Type B pancreatic cell (in vitro differentiated cells): Measurements from ENCODE around the gene NTHL1. TPM values are rescaled to one million over a fixed set of nuclear protein-coding genes. Genes with fewer than 3 reads are reported as not detected.
A peak's percentile ranks its signal among the peaks of the same experiment; 100 is the strongest.

Experiments used
- DNase-seq: peaks from one replicate; pipeline ENCODE4 v3.0.0; 2021; ENCODE audit warnings: mixed read lengths; ENCODE audit not compliant: unreplicated experiment; ENCODE audit errors: extremely low spot score
- H3K27ac Mint-ChIP-seq: 2 replicates; pipeline ENCODE4 v1.8.0; 2021; ENCODE audit warnings: mild to moderate bottlenecking, mixed read lengths
- H3K27me3 Mint-ChIP-seq: 2 replicates; pipeline ENCODE4 v1.8.0; 2021; ENCODE audit warnings: mixed read lengths
- H3K36me3 Mint-ChIP-seq: 2 replicates; pipeline ENCODE4 v1.8.0; 2021; ENCODE audit warnings: mixed read lengths
- H3K4me1 Mint-ChIP-seq: one replicate; pipeline ENCODE4 v1.8.0; 2021; ENCODE audit warnings: mixed read lengths; ENCODE audit not compliant: unreplicated experiment
- H3K4me3 Mint-ChIP-seq: 2 replicates; pipeline ENCODE4 v1.8.0; 2021; ENCODE audit warnings: mild to moderate bottlenecking, mixed read lengths
- H3K9me3 Mint-ChIP-seq: 2 replicates; pipeline ENCODE4 v1.8.0; 2021; ENCODE audit warnings: mixed read lengths
- CTCF ChIP-seq: fragments of 200-600 bp; sonication (generic); conservative IDR thresholded peaks from 2 replicates; pipeline ENCODE4 v1.5.0; 2021; ENCODE audit warnings: antibody characterized with exemption, mild to moderate bottlenecking
- microRNA-seq: library from miRNA; unstranded; fragments of <30 nt; microRNA quantifications from one replicate; pipeline ENCODE4, GENCODE V29; 2020
- total RNA-seq: library from RNA; stranded (reverse); gene quantifications from 2 replicates; pipeline ENCODE4 v1.2.1, GENCODE V29; 2021; ENCODE audit warnings: low replicate concordance

Gene NTHL1
- total RNA-seq, 1 donor from 2014 or later: 37.6 TPM

GRCh38 chr16:1991948-1992703 is 55.5 kb downstream of the NTHL1 start:
- no peak for DNase-seq
- H3K27me3 Mint-ChIP-seq: peaks cover 32% of the 10 kb centered on the region
- H3K4me1 Mint-ChIP-seq: no peaks in the 10 kb centered on the region
- no peak overlapping the region for H3K27ac Mint-ChIP-seq
- H3K36me3 Mint-ChIP-seq: peaks cover 4% of the 10 kb centered on the region
- TF ChIP-seq CTCF: no peak
- no peaks in the 10 kb centered on the region for H3K9me3 Mint-ChIP-seq
- H3K4me3 Mint-ChIP-seq: no peak overlapping the region

- Mint-ChIP-seq H3K4me3 (peak overlapping the region; percentile 62), H3K36me3 (peaks cover 4% of the 10 kb centered on the region), H3K9me3 (no peaks in the 10 kb centered on the region), H3K27ac (no peak overlapping the region), H3K27me3 (peaks cover 32% of the 10 kb centered on the region), H3K4me1 (no peaks in the 10 kb centered on the region)
- no peak for DNase-seq
- TF ChIP-seq CTCF: no peak
These were observed 56.1 kb downstream of the NTHL1 start for GRCh38 chr16:1991588-1991947.

- no peak for TF ChIP-seq CTCF
- no peaks in the 10 kb centered on the region for H3K4me1 Mint-ChIP-seq
- peaks cover 4% of the 10 kb centered on the region for H3K36me3 Mint-ChIP-seq
- no peak overlapping the region for H3K27ac Mint-ChIP-seq
- H3K4me3 Mint-ChIP-seq: peak overlapping the region; percentile 62
- H3K27me3 Mint-ChIP-seq: peaks cover 32% of the 10 kb centered on the region
- no peaks in the 10 kb centered on the region for H3K9me3 Mint-ChIP-seq
- no peak for DNase-seq
These were observed 56.5 kb downstream of the NTHL1 start for GRCh38 chr16:1991135-1991551.

GRCh38 chr16:1990351-1991134 is 57.1 kb downstream of the NTHL1 start:
- Mint-ChIP-seq H3K36me3 (peaks cover 4% of the 10 kb centered on the region), H3K27ac (no peak overlapping the region), H3K4me1 (no peaks in the 10 kb centered on the region), H3K4me3 (peak overlapping the region; percentile 65), H3K9me3 (no peaks in the 10 kb centered on the region), H3K27me3 (peaks cover 32% of the 10 kb centered on the region)
- no peak for DNase-seq
- no peak for TF ChIP-seq CTCF

- no peak overlapping the region for H3K4me3 Mint-ChIP-seq
- peaks cover 4% of the 10 kb centered on the region for H3K36me3 Mint-ChIP-seq
- H3K27ac Mint-ChIP-seq: no peak overlapping the region
- H3K27me3 Mint-ChIP-seq: peaks cover 32% of the 10 kb centered on the region
- no peak for TF ChIP-seq CTCF
- H3K9me3 Mint-ChIP-seq: no peaks in the 10 kb centered on the region
- peaks cover 2% of the 10 kb centered on the region for H3K4me1 Mint-ChIP-seq
- no peak for DNase-seq
These were observed 57.6 kb downstream of the NTHL1 start for GRCh38 chr16:1990101-1990350.

Small RNAs within 50 kb of the gene (microRNA-seq; reads per million reads assigned to microRNA genes)
- gene MIR1225: not detected

Other genes starting within 250 kb of the NTHL1 start
- gene HAGH, start 221.0 kb downstream of the NTHL1 start, total RNA-seq: 32.0 and 36.7 TPM in 2 replicates
- gene FAHD1, start 220.6 kb downstream of the NTHL1 start, total RNA-seq: 33.2 and 41.1 TPM in 2 replicates
- gene MEIOB, start 175.7 kb downstream of the NTHL1 start, total RNA-seq: not detected in 2 replicates
- gene HS3ST6, start 129.4 kb downstream of the NTHL1 start, total RNA-seq: 1.3 and 5.6 TPM in 2 replicates
- gene MSRB1, start 104.6 kb downstream of the NTHL1 start, total RNA-seq: 34.8 and 37.7 TPM in 2 replicates
- gene RPL3L, start 93.1 kb downstream of the NTHL1 start, total RNA-seq: not detected in 2 replicates
- gene NDUFB10, start 88.3 kb downstream of the NTHL1 start, total RNA-seq: 122 and 130 TPM in 2 replicates
- gene RPS2, start 83.0 kb downstream of the NTHL1 start, total RNA-seq: 3,017 and 3,035 TPM in 2 replicates
- gene RNF151, start 81.0 kb downstream of the NTHL1 start, total RNA-seq: not detected in 2 replicates
- gene TBL3, start 75.8 kb downstream of the NTHL1 start, total RNA-seq: 37.0 and 40.0 TPM in 2 replicates
- 0.63 and 2.0 TPM in 2 replicates for gene NOXO1, start 66.4 kb downstream of the NTHL1 start, total RNA-seq
- 25.3 and 31.6 TPM in 2 replicates for gene GFER, start 63.6 kb downstream of the NTHL1 start, total RNA-seq
- gene SYNGR3, start 57.9 kb downstream of the NTHL1 start, total RNA-seq: 2.4 and 2.5 TPM in 2 replicates
- 43.9 and 46.1 TPM in 2 replicates for gene ZNF598, start 38.0 kb downstream of the NTHL1 start, total RNA-seq
- 3.9 and 4.7 TPM in 2 replicates for gene NPW, start 28.0 kb downstream of the NTHL1 start, total RNA-seq
- 23.3 and 23.4 TPM in 2 replicates for gene NHERF2, start 20.9 kb downstream of the NTHL1 start, total RNA-seq
- 131 and 208 TPM in 2 replicates for gene TSC2, start 151 bp upstream of the NTHL1 start, total RNA-seq
- gene PKD1, start 88.1 kb upstream of the NTHL1 start, total RNA-seq: 76.2 and 131 TPM in 2 replicates
- 7.4 and 9.9 TPM in 2 replicates for gene RAB26, start 100.8 kb upstream of the NTHL1 start, total RNA-seq
- 71.0 and 81.6 TPM in 2 replicates for gene TRAF7, start 107.9 kb upstream of the NTHL1 start, total RNA-seq
- gene CASKIN1, start 148.8 kb upstream of the NTHL1 start, total RNA-seq: 2.7 and 6.3 TPM in 2 replicates
- gene MLST8, start 157.6 kb upstream of the NTHL1 start, total RNA-seq: 44.9 and 56.8 TPM in 2 replicates
- 8.7 and 16.6 TPM in 2 replicates for gene BRICD5, start 163.0 kb upstream of the NTHL1 start, total RNA-seq
- 16.2 and 25.5 TPM in 2 replicates for gene PGP, start 167.0 kb upstream of the NTHL1 start, total RNA-seq
- gene E4F1, start 175.8 kb upstream of the NTHL1 start, total RNA-seq: 24.9 and 30.4 TPM in 2 replicates
- 0.57 and 2.6 TPM in 2 replicates for gene DNASE1L2, start 188.6 kb upstream of the NTHL1 start, total RNA-seq
- 72.7 and 89.7 TPM in 2 replicates for gene ECI1, start 203.8 kb upstream of the NTHL1 start, total RNA-seq
- 180 and 241 TPM in 2 replicates for gene RNPS1, start 220.3 kb upstream of the NTHL1 start, total RNA-seq